HepG2 (cell line): ENCODE data around the gene OGA. TPM values are rescaled to one million over a fixed set of nuclear protein-coding genes. Genes with fewer than 3 reads are reported as not detected.

Source experiments
- ATAC-seq: fragments of 200-7000 bp; cut with Tn5 transposase; 3 replicates; pipeline ENCODE4 v1.9.1; 2020; ENCODE audit warnings: mild to moderate bottlenecking, moderate library complexity
- BruUV-seq: library from RNA; stranded (reverse); fragments of 400-500 nt; replicated peaks from 2 replicates; lab custom pipeline; 2021; lab: Mats Ljungman, UMichigan
- CTCF ChIA-PET: fragments of 300-600 bp; formaldehyde crosslinking; extraction: SDS; loops from one replicate; lab custom pipeline; 2021; ENCODE audit warnings: low total read pairs, inconsistent platforms, low intra/inter-chr PET ratio; lab: Yijun Ruan, JAX
- POLR2A ChIA-PET: fragments of 350-600 bp; sonication (Branson Sonifier 250); formaldehyde crosslinking; loops from one replicate; lab custom pipeline; 2020; ENCODE audit warnings: antibody characterized with exemption, inconsistent platforms; lab: Yijun Ruan, JAX
- DNase-seq: peaks from one replicate; pipeline ENCODE4 v3.0.0-alpha.2; 2015; ENCODE audit warnings: low spot score
- FAIRE-seq: peaks from 3 replicates; lab custom pipeline; 2011; peaks lifted over from hg19 to GRCh38; lab: Jason Lieb, UNC
- H2AFZ ChIP-seq: one replicate; pipeline ENCODE4 v1.6.1; 2011; ENCODE audit warnings: low read length, inconsistent platforms
- H3K27ac ChIP-seq: fragments of 300-600 bp; 3 replicates; pipeline ENCODE4 v1.8.0; 2011; ENCODE audit warnings: mixed run types, mild to moderate bottlenecking, mixed read lengths, low read length, inconsistent platforms; ENCODE audit not compliant: insufficient read depth; ENCODE audit errors: extremely low read length
- H3K27me3 ChIP-seq, 2 experiments: fragments of 200-600 bp in 1 of 2; 2 replicates in 1 of 2; 3 replicates in 1 of 2; pipeline versions ENCODE4 v1.6.0 to v1.8.0; 2011; ENCODE audit warnings: low read length in 2 of 2, mild to moderate bottlenecking in 2 of 2, moderate library complexity in 2 of 2, inconsistent platforms in 1 of 2; ENCODE audit not compliant: insufficient read depth in 2 of 2, control insufficient read depth in 1 of 2
- H3K36me3 ChIP-seq, 2 experiments: fragments of 200-600 bp in 1 of 2; replicated peaks in 1 of 2; 2 replicates in 1 of 2; 3 replicates in 1 of 2; pipeline versions ENCODE4 v1.5.1 to v1.8.0; 2011; ENCODE audit warnings: low read length in 2 of 2, inconsistent platforms in 1 of 2; ENCODE audit not compliant: insufficient read depth in 2 of 2, control insufficient read depth in 1 of 2
- H3K4me1 ChIP-seq: 2 replicates; pipeline ENCODE4 v1.5.1; 2012; ENCODE audit warnings: low read length, inconsistent platforms; ENCODE audit not compliant: insufficient read depth
- H3K4me2 ChIP-seq: 2 replicates; pipeline ENCODE4 v1.6.0; 2011; ENCODE audit warnings: low read depth, low read length, inconsistent platforms
- H3K4me3 ChIP-seq, 3 experiments: fragments of 200-600 bp in 1 of 3; sonication (generic), shearing (Covaris generic) in 1 of 3; replicated peaks in 1 of 3; 2 replicates each; pipeline ENCODE4 v1.5.1; 2011 to 2016; ENCODE audit warnings: low read length in 3 of 3, inconsistent platforms in 2 of 3, low read depth in 2 of 3, mild to moderate bottlenecking in 2 of 3, control low read depth in 1 of 3, mixed read lengths in 1 of 3; ENCODE audit not compliant: insufficient read depth in 1 of 3
- H3K79me2 ChIP-seq: one replicate; pipeline ENCODE4 v1.6.1; 2011; ENCODE audit warnings: low read length, inconsistent platforms; ENCODE audit not compliant: insufficient read depth
- H3K9ac ChIP-seq: 2 replicates; pipeline ENCODE4 v1.6.0; 2011; ENCODE audit warnings: mild to moderate bottlenecking, low read depth, low read length, inconsistent platforms; ENCODE audit not compliant: insufficient read depth
- H3K9me3 ChIP-seq: 2 replicates; pipeline ENCODE4 v1.5.1; 2012; ENCODE audit warnings: mild to moderate bottlenecking, low read length
- H4K20me1 ChIP-seq: 2 replicates; pipeline ENCODE4 v1.6.0; 2011; ENCODE audit warnings: inconsistent platforms, mild to moderate bottlenecking, low read length, moderate library complexity; ENCODE audit not compliant: insufficient read depth
- CHCHD3 ChIP-seq: sonication (generic); formaldehyde crosslinking; IDR thresholded peaks from 2 replicates; pipeline ENCODE4 v1.8.0; 2022; ENCODE audit warnings: mild to moderate bottlenecking, missing genetic modification reagents, moderate library complexity
- CREB1 ChIP-seq, 2 experiments: fragments of 450-650 bp in 1 of 2; IDR thresholded peaks; 2 replicates each; pipeline ENCODE4 v1.6.1; 2016 to 2017; ENCODE audit warnings: control low read depth in 1 of 2, mild to moderate bottlenecking in 1 of 2, missing compliant biosample characterization in 1 of 2, missing genetic modification characterization in 1 of 2
- IKZF1 ChIP-seq: fragments of 450-650 bp; IDR thresholded peaks from 2 replicates; pipeline ENCODE4 v1.7.1; 2016
- MIER2 ChIP-seq: IDR thresholded peaks from 2 replicates; pipeline ENCODE4 v1.6.1; 2016; ENCODE audit warnings: missing biosample characterization, missing genetic modification reagents
- MXD3 ChIP-seq: IDR thresholded peaks from 2 replicates; pipeline ENCODE4 v1.6.1; 2016; ENCODE audit warnings: mild to moderate bottlenecking, missing biosample characterization, missing genetic modification reagents
- PBX2 ChIP-seq: IDR thresholded peaks from 2 replicates; pipeline ENCODE4 v1.6.1; 2016; ENCODE audit warnings: control low read depth
- PHB2 ChIP-seq: fragments of 450-650 bp; IDR thresholded peaks from 2 replicates; pipeline ENCODE4 v1.6.1; 2018; ENCODE audit not compliant: partially characterized antibody
- RBM22 ChIP-seq: fragments of 200-400 bp; formaldehyde crosslinking; optimal IDR thresholded peaks from 2 replicates; pipeline ENCODE3; 2017; ENCODE audit warnings: mild to moderate bottlenecking, low read length, moderate library complexity
- SIN3A ChIP-seq: IDR thresholded peaks from 2 replicates; pipeline ENCODE4 v1.6.1; 2011; ENCODE audit warnings: low read depth, mild to moderate bottlenecking, control low read depth, low read length, borderline replicate concordance
- SMC3 ChIP-seq: IDR thresholded peaks from 2 replicates; pipeline ENCODE4 v1.6.1; 2011; ENCODE audit warnings: low read length, improper control_type of control experiment
- U2AF2 ChIP-seq: fragments of 200-400 bp; formaldehyde crosslinking; IDR thresholded peaks from 2 replicates; pipeline ENCODE4 v1.6.1; 2017; ENCODE audit warnings: low read depth, mild to moderate bottlenecking, low read length
- ZNF281 ChIP-seq: sonication (generic); formaldehyde crosslinking; IDR thresholded peaks from 2 replicates; pipeline ENCODE4 v1.4.0; 2020; ENCODE audit warnings: missing genetic modification reagents, borderline replicate concordance
- ZNF333 ChIP-seq: sonication (generic); formaldehyde crosslinking; IDR thresholded peaks from 2 replicates; pipeline ENCODE4 v1.4.0; 2020; ENCODE audit warnings: mild to moderate bottlenecking, missing genetic modification reagents, borderline replicate concordance
- ZNF552 ChIP-seq: sonication (generic); formaldehyde crosslinking; IDR thresholded peaks from 2 replicates; pipeline ENCODE4 v1.9.0; 2022; ENCODE audit warnings: missing genetic modification reagents, mild to moderate bottlenecking, borderline replicate concordance
- WGBS: methylation state at CpG from one replicate; pipeline ENCODE4 v1.1.6; 2017; ENCODE audit warnings: low lambda C conversion rate; 5-methylcytosine and 5-hydroxymethylcytosine counted together
- in situ Hi-C: cut with HindIII; loops from 2 replicates; pipeline ENCODE4 v1.10.0; 2017; ENCODE audit warnings: low pct_unique_long_range_greater_than_20kb; ENCODE audit not compliant: extremely low pct_ligation_motif_present
- intact Hi-C: fragments of 100-400 bp; cut with micrococcal nuclease; formaldehyde crosslinking; loops from one replicate; pipeline ENCODE4 v1.10.0; 2022; ENCODE audit not compliant: unreplicated experiment
- polyA plus RNA-seq, 8 experiments: library from polyadenylated mRNA; depleted of rRNA in 3 of 8; stranded (reverse) in 7 of 8; unstranded in 1 of 8; fragments of >200 nt; fragmentation: Illumina TruSeq in 4 of 8; extraction: Trizol in 4 of 8; gene quantifications; 2 replicates each; pipeline versions ENCODE4 v1.2.1 to v1.2.3, GENCODE V29; 2011 to 2016; ENCODE audit warnings: low read depth in 4 of 8, missing spikeins in 1 of 8, mixed read lengths in 1 of 8; ENCODE audit not compliant: insufficient read depth in 1 of 8
- total RNA-seq, 5 experiments: library from RNA; depleted of rRNA; stranded (reverse); fragments of >200 nt; fragmentation: Illumina TruSeq; extraction: Trizol; gene quantifications; 2 replicates each; pipeline ENCODE4 v1.2.3, GENCODE V29; 2016; ENCODE audit warnings: low read depth in 1 of 5
- TF ChIP-seq, protein P1 (sequence below), 2 experiments: sonication (generic) in 1 of 2; formaldehyde crosslinking in 1 of 2; IDR thresholded peaks; 2 replicates each; pipeline versions ENCODE4 v1.4.0 to v1.6.1; 2018 to 2020; ENCODE audit warnings: missing genetic modification reagents in 2 of 2, borderline replicate concordance in 1 of 2, low read depth in 1 of 2, mild to moderate bottlenecking in 1 of 2, missing biosample characterization in 1 of 2

Gene OGA
- total and polyA plus RNA-seq, 2 of the 13 experiments (the other 11 are each of a cell fraction or from before 2014, with no cell fraction given), result 33.2 to 39.8 TPM

DNA sequence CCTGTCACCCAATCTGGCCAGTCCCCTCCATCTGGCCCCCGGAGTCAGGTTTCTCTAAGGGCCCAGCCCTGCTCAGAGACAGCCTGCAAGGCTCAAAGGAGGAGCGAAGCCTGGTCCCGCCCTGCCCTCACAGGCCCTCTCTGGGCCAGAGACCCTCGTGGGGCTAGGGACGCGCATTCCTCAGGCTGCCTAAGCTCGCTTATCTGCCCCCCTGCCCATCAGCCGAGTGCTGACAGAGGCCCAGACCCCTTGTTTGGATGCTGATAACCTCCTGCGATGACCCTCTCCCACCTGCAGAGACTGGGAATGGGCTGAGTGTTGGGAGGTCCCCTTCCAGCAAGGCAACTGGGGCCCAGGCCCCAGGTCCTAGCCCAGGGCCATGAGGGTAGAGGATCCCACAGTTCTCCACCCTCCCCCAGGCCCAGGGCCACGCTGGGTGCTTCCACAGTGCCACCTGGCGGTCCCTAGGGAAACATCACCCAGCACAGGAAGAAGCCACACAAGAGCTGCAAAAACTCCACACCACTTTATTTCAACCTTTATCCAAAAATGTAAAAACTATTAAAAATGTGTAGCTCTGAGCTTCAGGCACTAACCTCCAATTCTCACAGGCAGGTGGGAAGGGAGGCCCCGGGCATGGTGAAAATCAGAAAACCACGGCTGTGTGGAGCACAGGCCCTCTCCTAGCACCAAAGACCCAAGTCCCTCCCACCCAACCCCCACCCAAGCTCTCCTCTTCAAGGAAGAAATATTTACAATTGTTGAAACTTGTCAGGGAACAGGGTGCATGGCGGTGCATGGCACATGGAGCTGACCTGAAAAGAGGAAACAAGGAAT lies 37.2 kb downstream of the OGA start:
- peak; percentile 46 for FAIRE-seq
- TF ChIP-seq RBM22 (no peak), ZNF333 (no peak), CHCHD3 (CRISPR knock-in tag) (no peak), IKZF1 (no peak), SIN3A (no peak), ZNF552 (CRISPR knock-in tag) (no peak), U2AF2 (no peak), MXD3 (no peak), CREB1 (IDR thresholded peaks at IDR 0.05) (no peak), CREB1 (CRISPR knock-in tag; IDR thresholded peaks at IDR 0.05) (no peak), MIER2 (CRISPR knock-in tag) (no peak), SMC3 (peak; percentile 57), PHB2 (no peak), ZNF281 (CRISPR knock-in tag) (peak; percentile 70; the same call in 1 of the 2 replicates), PBX2 (CRISPR knock-in tag) (no peak)
- TF ChIP-seq, protein P1, sequence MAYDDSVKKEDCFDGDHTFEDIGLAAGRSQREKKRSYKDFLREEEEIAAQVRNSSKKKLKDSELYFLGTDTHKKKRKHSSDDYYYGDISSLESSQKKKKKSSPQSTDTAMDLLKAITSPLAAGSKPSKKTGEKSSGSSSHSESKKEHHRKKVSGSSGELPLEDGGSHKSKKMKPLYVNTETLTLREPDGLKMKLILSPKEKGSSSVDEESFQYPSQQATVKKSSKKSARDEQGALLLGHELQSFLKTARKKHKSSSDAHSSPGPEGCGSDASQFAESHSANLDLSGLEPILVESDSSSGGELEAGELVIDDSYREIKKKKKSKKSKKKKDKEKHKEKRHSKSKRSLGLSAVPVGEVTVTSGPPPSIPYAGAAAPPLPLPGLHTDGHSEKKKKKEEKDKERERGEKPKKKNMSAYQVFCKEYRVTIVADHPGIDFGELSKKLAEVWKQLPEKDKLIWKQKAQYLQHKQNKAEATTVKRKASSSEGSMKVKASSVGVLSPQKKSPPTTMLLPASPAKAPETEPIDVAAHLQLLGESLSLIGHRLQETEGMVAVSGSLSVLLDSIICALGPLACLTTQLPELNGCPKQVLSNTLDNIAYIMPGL (CRISPR knock-in tag; IDR thresholded peaks at IDR 0.05; ENCODE audit: borderline replicate concordance in 1 of 2, low read depth in 1 of 2), result peak; percentile 30 to 60; a peak in 1 of 4 replicates

More for the DNA sequence above, 37.2 kb downstream of the OGA start:
- DNase-seq (peak; percentile 35), ATAC-seq (peak; percentile 53)
- in situ Hi-C loops, result loop anchor here (5.0 kb wide), 2 partner anchors 179 to 569 kb away; no protein-coding TSS in a partner anchor
- H3K27ac ChIP-seq, result no peak overlapping the region
- ChIA-PET CTCF (interaction anchor here (4.0 kb wide), 1 partner anchor 178 kb away, joined by 28 read pairs; no protein-coding TSS in a partner anchor), POLR2A (interaction anchor here (0.6 to 1.3 kb wide), 3 partner anchors 38 to 178 kb away, joined by 3 read pairs; no protein-coding TSS in a partner anchor)
- peak overlapping the region in 1 of 3 experiments; percentile 28; a peak in 1 of 6 replicates for H3K4me3 ChIP-seq
- H3K4me2 ChIP-seq, result peak overlapping the region; percentile 89
- H3K79me2 ChIP-seq, result peaks cover 9% of the 10 kb centered on the region
- H2AFZ ChIP-seq, result no peak overlapping the region
- intact Hi-C loops, result loop anchor here (1.0 to 2.0 kb wide), 2 partner anchors 179 to 566 kb away; no protein-coding TSS in a partner anchor
- no TSS peak for BruUV-seq
- H3K27me3 ChIP-seq, result peaks cover 0 to 3% of the 10 kb centered on the region in 2 experiments; a peak in 1 of 5 replicates
- no peaks in the 10 kb centered on the region for H3K9me3 ChIP-seq
- H3K4me1 ChIP-seq, result peaks cover 58% of the 10 kb centered on the region
- 64% methylated on average over 12 of the region's 14 CpGs for WGBS
- H4K20me1 ChIP-seq, result peaks cover 5% of the 10 kb centered on the region; the same call in 1 of the 2 replicates
- no peak overlapping the region for H3K9ac ChIP-seq
- H3K36me3 ChIP-seq, result peaks cover 2 to 6% of the 10 kb centered on the region in 2 experiments; a peak in 4 of 5 replicates
